ENCODE measurements around the gene GPSM3.
"Not testable (repeated sequence)": the region's sequence is repeated elsewhere in the genome, so short reads cannot be mapped to it uniquely, and the experiment has no call there.

The GPSM3 gene

DNA sequence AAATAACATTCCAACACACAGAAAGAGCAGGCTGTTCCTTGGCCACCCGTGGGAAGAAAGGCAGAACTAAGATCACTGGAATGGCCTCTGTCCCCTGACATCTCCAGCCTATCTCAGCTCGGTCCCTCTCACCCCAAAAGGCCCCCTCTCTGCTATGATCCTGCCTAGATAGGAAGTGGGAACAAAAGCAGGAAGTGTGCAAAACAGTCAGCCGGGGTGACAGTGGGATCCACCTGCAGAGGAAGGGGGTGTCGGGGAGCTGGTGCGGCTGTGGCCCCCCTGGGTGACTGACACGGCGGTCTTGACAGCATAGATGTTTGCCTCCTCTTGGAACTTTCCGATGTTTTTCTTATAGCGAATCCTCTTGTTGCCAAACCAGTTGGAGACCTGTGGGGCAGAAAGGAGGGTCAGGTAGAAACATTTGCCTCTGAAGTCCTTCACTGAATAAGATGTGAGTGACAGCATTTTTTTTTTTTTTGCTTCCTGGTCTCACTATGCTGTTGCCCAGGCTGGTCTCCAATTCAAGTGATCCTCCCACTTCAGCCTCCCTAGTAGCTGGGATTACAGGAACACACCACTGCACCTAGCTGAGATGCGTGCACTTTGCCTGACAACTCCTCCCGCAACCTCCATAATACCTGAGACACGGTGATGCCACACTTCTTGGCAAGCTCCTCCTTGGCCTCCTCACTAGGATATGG lies 5.3 kb downstream of the GPSM3 start:
- no peak for DNase-seq

DNA sequence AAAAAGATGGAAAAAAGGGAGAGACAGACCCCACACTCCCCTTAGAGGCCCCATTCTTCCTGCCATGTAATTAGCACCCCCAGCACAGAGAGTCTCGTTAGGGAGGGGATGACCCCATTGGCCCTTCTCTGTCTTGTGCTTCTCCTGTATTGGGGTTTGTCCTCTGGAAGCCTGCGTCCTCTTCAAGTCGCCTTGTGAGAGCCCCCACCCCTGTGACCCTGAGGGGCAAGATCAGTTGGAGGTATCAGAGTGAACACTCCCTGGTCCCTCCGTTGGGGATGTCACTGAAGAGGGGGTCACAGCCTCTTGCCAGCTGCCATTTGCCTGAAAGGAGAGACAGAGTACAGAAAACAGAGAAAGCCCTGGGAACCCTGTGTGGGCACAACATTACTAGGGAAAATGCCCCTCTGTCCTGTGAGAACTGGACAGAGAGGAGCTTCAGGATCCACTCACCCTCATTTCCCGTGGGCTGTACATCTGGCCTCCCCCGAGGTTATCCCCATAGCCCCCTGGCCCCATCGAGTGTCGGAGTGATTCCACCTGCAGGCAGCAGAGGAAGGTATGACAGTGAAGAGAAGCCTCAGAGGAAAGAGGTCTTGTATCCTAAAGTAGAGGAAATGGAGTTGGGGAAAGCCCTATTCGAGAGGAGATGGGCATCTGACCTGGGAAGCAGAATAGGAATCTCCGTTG lies 6.1 kb downstream of the GPSM3 start:
- DNase-seq = not testable (repeated sequence)

DNA sequence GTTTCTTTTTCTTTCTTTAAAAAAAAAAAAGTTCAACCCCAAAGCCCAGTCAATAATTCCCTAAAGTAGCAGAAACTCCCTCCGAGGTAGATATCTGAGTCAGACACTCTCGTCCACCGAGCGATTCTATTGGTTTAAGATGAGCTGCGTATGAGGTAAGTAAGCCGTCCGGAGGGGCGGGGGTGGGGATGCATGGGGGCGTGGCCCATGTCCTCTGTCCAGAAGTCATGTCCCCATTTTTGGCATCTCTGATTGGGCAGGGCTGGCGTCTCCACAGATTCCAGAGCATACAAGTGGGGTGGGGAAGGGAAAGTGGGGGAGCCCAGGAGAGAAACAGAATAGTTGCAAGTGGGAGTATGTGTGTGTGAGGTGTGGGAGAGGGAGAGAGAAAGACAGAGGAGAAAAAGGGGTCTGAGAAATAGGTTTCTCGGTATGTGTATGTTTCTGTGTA lies 6.7 kb downstream of the GPSM3 start:
- not testable (repeated sequence) for DNase-seq

GRCh38 chr6:32184084-32184640 lies 8.3 kb downstream of the GPSM3 start, which contains the start of gene AGER:
AGER (minus strand) TSS chr6:32184253; CDS start chr6:32184222, 31 bp downstream.
- DNase-seq = no peak

GRCh38 chr6:32183483-32184083 lies 8.9 kb downstream of the GPSM3 start:
- no peak for DNase-seq

GRCh38 chr6:32183030-32183429 lies 9.4 kb downstream of the GPSM3 start:
- DNase-seq = no peak

GRCh38 chr6:32182555-32182981 lies 9.9 kb downstream of the GPSM3 start:
- no peak for DNase-seq

GRCh38 chr6:32181915-32182529 lies 10.4 kb downstream of the GPSM3 start:
- no peak for DNase-seq

DNA sequence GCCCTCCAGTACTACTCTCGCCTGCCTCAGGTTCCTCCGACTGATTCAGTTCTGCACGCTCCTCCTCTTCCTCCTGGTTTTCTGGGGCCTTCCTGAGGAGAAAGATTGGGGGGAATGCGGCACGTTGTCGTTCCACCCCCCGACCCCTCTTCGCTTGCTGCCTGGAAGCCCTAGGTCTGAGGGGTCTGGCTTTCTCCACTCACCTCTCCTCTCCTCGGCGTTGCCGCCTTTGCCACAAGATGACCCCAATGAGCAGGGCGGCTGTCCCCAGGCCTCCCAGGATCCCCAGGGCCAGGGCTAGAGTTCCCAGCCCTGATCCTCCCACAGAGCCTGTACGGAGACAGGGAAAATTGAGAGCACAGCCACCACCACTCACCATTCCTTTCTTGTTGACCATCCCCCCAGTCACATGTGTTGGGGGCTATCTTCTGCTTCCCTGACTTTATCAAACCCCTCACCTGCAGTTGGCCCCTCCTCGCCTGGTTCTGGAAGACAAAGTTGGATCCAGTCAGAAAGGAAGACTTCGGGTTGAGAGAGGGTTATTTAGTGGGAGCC lies 11.2 kb downstream of the GPSM3 start:
- DNase-seq = no peak

GRCh38 chr6:32179766-32180405 lies 12.6 kb downstream of the GPSM3 start:
- DNase-seq = no peak

- DNase-seq = no peak
Measured at GRCh38 chr6:32178547-32179440, 13.6 kb downstream of the GPSM3 start.

DNA sequence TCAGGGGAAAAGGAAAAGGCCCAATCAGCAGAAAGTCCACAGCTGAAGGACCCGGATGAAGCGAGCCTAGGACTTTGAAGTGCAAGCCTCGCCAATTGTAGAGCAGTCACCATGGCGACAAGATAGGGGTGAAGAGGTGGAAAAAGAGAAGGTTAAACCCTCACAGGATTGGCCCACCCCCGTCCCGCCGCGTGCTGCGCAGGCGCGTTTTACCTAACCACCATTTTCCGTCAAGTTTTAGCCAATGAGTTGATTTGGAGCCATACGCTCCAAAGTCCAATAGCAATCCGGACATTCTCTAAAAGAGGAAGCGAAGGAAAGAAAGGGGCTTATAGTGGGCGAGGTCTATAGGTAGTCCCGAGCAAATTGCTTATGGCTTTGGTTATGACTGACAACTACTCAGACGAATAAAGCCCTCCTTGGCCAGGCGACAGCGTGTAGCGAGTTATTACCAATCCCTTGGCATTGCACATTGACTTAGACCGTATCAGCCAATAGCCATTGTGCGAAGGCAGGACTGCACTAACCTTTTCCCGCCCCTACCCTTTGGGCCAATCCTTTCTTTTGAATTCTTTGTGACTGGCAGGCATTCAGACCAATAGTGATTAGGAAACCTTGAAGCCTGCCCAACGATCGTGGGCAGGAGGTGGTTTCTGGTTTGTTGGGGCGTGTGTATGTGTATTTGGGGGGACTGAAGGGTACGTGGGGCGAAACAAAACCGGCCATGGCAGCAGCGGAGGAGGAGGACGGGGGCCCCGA lies 14.5 kb downstream of the GPSM3 start, which contains the start of gene RNF5:
TSS of gene RNF5 (plus strand) at position 618 of the 759 bp plus-strand sequence. CDS start at position 725, 107 bp downstream.
- peak; percentile 100 for DNase-seq

GRCh38 chr6:32177183-32177787 lies 15.2 kb downstream of the GPSM3 start:
- DNase-seq = peak; percentile 90

GRCh38 chr6:32176476-32177182 lies 15.8 kb downstream of the GPSM3 start:
- no peak for DNase-seq

GRCh38 chr6:32175711-32176475 lies 16.6 kb downstream of the GPSM3 start, which contains the start of gene AGPAT1:
AGPAT1 (minus strand) TSS chr6:32176084; CDS start chr6:32171496, 4,588 bp downstream.
- peak; percentile 95 for DNase-seq

GRCh38 chr6:32175322-32175710 lies 17.1 kb downstream of the GPSM3 start:
- DNase-seq = no peak

- no peak for DNase-seq
Measured at GRCh38 chr6:32174416-32174815, 18.0 kb downstream of the GPSM3 start.

DNA sequence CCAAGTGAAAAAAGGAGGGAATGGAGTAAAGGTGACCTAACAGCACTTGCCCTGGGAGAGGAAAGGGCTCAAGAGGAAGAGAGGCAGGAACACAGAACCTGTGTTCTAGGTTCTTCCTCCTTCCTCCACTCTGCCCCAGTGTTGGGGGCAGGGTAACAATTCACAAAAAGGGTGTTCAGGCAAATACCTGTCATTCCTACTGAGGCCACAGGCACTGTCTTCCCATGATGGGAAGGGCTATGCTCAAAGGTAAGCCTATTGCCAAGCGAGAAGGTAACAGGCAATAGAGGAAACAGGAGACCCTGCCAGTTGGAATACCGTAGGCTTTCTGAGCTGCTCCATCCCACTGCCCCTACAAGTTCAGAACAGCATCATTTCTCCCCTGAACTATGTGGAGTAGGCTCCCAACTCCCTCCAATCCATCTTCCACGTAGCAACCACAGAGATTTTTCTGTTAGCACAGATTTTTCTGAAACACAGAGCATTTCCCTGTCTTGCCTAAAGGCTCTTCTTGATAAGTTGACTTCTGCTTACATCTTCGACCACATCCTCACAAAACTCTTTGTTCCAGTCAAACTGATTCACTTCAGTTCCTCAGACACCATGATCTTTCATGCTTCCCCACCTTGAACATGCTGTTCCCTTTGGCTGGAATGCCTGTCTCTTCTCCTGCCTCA lies 19.3 kb downstream of the GPSM3 start:
- no peak for DNase-seq

Measured in NCI-H1105 treated with DMSO at 0.1 percent for 48 hours (cell line).